HepG2 (cell line): ENCODE measurements around the gene CORT. TPM values are rescaled to one million over a fixed set of nuclear protein-coding genes. Genes with fewer than 3 reads are reported as not detected.

Experiments
- ELF1 ChIP-seq: sonication (generic); formaldehyde crosslinking; IDR thresholded peaks from 2 replicates; pipeline ENCODE4 v1.4.0; 2020; ENCODE audit warnings: missing genetic modification reagents
- HNF4A ChIP-seq: sonication (generic); formaldehyde crosslinking; IDR thresholded peaks from 2 replicates; pipeline ENCODE4 v1.4.0; 2020; ENCODE audit warnings: missing genetic modification reagents
- JUNB ChIP-seq: sonication (generic); formaldehyde crosslinking; IDR thresholded peaks from 2 replicates; pipeline ENCODE4 v1.8.0; 2022; ENCODE audit warnings: missing genetic modification reagents, mild to moderate bottlenecking, borderline replicate concordance
- MXD4 ChIP-seq: IDR thresholded peaks from 2 replicates; pipeline ENCODE4 v1.6.1; 2016; ENCODE audit warnings: mild to moderate bottlenecking, missing biosample characterization, missing genetic modification reagents
- REL ChIP-seq: sonication (generic); formaldehyde crosslinking; conservative IDR thresholded peaks from 2 replicates; pipeline ENCODE4 v1.8.0; 2022; ENCODE audit warnings: mild to moderate bottlenecking, missing genetic modification reagents, moderate library complexity
- RELA ChIP-seq: sonication (generic); formaldehyde crosslinking; IDR thresholded peaks from 2 replicates; pipeline ENCODE4 v1.4.0; 2020; ENCODE audit warnings: missing genetic modification reagents
- polyA plus RNA-seq, 8 experiments: library from polyadenylated mRNA; depleted of rRNA in 3 of 8; stranded (reverse) in 7 of 8; unstranded in 1 of 8; fragments of >200 nt; fragmentation: Illumina TruSeq in 4 of 8; extraction: Trizol in 4 of 8; gene quantifications; 2 replicates each; pipeline versions ENCODE4 v1.2.1 to v1.2.3, GENCODE V29; 2011 to 2016; ENCODE audit warnings: low read depth in 4 of 8, missing spikeins in 1 of 8, mixed read lengths in 1 of 8; ENCODE audit not compliant: insufficient read depth in 1 of 8
- total RNA-seq, 5 experiments: library from RNA; depleted of rRNA; stranded (reverse); fragments of >200 nt; fragmentation: Illumina TruSeq; extraction: Trizol; gene quantifications; 2 replicates each; pipeline ENCODE4 v1.2.3, GENCODE V29; 2016; ENCODE audit warnings: low read depth in 1 of 5
- TF ChIP-seq, protein P1 (sequence below): IDR thresholded peaks from 2 replicates; pipeline ENCODE4 v1.6.1; 2016; ENCODE audit warnings: low read depth, control low read depth
- TF ChIP-seq, protein P2 (sequence below): sonication (generic); formaldehyde crosslinking; IDR thresholded peaks from 2 replicates; pipeline ENCODE4 v1.5.0; 2020; ENCODE audit warnings: mild to moderate bottlenecking, missing genetic modification reagents, moderate library complexity
- TF ChIP-seq, protein P3 (sequence below): sonication (generic); formaldehyde crosslinking; IDR thresholded peaks from 2 replicates; pipeline ENCODE4 v1.5.1; 2020; ENCODE audit warnings: mild to moderate bottlenecking, missing genetic modification reagents, moderate library complexity
- TF ChIP-seq, protein P4 (sequence below): sonication (generic); formaldehyde crosslinking; IDR thresholded peaks from 2 replicates; pipeline ENCODE4 v1.5.0; 2020; ENCODE audit warnings: missing genetic modification reagents
- TF ChIP-seq, protein P5 (sequence below): sonication (generic); formaldehyde crosslinking; IDR thresholded peaks from 2 replicates; pipeline ENCODE4 v1.4.0; 2020; ENCODE audit warnings: missing genetic modification reagents, borderline replicate concordance
- TF ChIP-seq, protein P6 (sequence below): fragments of 450-650 bp; IDR thresholded peaks from 2 replicates; pipeline ENCODE4 v1.6.1; 2017

The CORT gene
- total and polyA plus RNA-seq, 2 of the 13 experiments (the other 11 are each of a cell fraction or from before 2014, with no cell fraction given), result 0.11 to 0.62 TPM

DNA sequence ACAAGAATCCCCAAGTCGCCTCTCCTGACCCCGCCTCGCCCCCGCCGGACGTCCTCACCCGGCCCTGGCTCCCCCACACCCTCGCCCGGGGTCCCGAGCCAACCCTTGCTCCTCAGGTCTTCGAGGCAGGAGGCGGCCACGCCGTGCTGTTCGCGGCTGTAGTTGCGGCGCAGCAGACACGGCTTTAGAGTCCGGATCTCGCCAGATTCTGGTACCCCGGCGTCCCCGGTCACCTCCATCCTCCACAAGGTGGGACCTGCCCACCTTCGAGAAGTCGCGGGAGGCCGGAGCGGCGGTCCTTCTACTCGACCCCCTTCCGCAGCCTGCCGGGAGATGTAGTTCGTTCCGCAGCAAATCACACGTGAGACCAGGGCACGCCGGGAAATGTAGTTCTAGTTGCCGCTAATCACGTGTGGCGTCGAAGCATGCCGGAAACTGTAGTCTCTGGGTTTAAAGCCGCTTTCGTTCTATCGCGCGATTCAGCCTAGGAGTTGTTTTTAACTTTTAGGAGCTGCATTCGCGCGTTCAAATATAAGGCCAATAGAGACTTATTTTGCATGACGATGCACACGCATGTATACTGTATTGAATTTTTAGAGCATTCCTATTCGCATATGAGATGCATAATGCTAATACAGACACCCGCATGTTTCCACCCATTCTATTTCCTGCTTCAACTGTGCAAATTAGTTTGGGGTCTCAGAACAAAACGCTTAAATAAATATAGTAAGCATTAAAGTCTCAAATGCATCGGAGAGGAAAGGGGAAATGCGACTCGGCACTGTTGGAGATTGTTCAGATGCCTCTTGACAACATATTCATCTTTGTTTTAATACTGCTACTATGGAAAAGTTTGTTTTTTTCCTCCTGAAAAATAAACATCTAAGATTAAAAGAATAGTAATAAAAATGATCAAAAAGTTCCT is 22.7 kb downstream of the CORT start, which contains the start of gene DFFA (continued):
- TF ChIP-seq, protein P1, sequence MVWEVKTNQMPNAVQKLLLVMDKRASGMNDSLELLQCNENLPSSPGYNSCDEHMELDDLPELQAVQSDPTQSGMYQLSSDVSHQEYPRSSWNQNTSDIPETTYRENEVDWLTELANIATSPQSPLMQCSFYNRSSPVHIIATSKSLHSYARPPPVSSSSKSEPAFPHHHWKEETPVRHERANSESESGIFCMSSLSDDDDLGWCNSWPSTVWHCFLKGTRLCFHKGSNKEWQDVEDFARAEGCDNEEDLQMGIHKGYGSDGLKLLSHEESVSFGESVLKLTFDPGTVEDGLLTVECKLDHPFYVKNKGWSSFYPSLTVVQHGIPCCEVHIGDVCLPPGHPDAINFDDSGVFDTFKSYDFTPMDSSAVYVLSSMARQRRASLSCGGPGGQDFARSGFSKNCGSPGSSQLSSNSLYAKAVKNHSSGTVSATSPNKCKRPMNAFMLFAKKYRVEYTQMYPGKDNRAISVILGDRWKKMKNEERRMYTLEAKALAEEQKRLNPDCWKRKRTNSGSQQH (CRISPR knock-in tag), result 0 out of 2 replicates have a peak, but pooled peaks have one; percentile 37
- TF ChIP-seq RELA (CRISPR knock-in tag) (peak; percentile 59; the same call in 1 of the 2 replicates), REL (CRISPR knock-in tag) (no peak), JUNB (CRISPR knock-in tag) (no peak), MXD4 (CRISPR knock-in tag) (peak; percentile 95), ELF1 (CRISPR knock-in tag) (peak; percentile 97), HNF4A (CRISPR knock-in tag) (no peak)
- TF ChIP-seq, protein P2, sequence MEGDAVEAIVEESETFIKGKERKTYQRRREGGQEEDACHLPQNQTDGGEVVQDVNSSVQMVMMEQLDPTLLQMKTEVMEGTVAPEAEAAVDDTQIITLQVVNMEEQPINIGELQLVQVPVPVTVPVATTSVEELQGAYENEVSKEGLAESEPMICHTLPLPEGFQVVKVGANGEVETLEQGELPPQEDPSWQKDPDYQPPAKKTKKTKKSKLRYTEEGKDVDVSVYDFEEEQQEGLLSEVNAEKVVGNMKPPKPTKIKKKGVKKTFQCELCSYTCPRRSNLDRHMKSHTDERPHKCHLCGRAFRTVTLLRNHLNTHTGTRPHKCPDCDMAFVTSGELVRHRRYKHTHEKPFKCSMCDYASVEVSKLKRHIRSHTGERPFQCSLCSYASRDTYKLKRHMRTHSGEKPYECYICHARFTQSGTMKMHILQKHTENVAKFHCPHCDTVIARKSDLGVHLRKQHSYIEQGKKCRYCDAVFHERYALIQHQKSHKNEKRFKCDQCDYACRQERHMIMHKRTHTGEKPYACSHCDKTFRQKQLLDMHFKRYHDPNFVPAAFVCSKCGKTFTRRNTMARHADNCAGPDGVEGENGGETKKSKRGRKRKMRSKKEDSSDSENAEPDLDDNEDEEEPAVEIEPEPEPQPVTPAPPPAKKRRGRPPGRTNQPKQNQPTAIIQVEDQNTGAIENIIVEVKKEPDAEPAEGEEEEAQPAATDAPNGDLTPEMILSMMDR (CRISPR knock-in tag), result peak; percentile 40; the same call in 1 of the 2 replicates
- TF ChIP-seq, protein P3, sequence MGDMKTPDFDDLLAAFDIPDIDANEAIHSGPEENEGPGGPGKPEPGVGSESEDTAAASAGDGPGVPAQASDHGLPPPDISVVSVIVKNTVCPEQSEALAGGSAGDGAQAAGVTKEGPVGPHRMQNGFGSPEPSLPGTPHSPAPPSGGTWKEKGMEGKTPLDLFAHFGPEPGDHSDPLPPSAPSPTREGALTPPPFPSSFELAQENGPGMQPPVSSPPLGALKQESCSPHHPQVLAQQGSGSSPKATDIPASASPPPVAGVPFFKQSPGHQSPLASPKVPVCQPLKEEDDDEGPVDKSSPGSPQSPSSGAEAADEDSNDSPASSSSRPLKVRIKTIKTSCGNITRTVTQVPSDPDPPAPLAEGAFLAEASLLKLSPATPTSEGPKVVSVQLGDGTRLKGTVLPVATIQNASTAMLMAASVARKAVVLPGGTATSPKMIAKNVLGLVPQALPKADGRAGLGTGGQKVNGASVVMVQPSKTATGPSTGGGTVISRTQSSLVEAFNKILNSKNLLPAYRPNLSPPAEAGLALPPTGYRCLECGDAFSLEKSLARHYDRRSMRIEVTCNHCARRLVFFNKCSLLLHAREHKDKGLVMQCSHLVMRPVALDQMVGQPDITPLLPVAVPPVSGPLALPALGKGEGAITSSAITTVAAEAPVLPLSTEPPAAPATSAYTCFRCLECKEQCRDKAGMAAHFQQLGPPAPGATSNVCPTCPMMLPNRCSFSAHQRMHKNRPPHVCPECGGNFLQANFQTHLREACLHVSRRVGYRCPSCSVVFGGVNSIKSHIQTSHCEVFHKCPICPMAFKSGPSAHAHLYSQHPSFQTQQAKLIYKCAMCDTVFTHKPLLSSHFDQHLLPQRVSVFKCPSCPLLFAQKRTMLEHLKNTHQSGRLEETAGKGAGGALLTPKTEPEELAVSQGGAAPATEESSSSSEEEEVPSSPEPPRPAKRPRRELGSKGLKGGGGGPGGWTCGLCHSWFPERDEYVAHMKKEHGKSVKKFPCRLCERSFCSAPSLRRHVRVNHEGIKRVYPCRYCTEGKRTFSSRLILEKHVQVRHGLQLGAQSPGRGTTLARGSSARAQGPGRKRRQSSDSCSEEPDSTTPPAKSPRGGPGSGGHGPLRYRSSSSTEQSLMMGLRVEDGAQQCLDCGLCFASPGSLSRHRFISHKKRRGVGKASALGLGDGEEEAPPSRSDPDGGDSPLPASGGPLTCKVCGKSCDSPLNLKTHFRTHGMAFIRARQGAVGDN (CRISPR knock-in tag), result peak; percentile 97
- TF ChIP-seq, protein P4, sequence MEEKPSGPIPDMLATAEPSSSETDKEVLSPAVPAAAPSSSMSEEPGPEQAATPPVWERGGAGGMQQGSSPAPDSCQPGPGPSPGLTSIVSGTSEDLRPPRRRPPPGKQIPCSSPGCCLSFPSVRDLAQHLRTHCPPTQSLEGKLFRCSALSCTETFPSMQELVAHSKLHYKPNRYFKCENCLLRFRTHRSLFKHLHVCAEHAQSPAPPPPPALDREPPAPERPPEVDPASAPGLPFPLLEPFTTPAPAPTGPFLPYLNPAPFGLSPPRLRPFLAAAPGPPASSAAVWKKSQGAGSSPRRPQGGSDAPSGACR, result peak; percentile 82; the same call in 1 of the 2 replicates
- TF ChIP-seq, protein P5, sequence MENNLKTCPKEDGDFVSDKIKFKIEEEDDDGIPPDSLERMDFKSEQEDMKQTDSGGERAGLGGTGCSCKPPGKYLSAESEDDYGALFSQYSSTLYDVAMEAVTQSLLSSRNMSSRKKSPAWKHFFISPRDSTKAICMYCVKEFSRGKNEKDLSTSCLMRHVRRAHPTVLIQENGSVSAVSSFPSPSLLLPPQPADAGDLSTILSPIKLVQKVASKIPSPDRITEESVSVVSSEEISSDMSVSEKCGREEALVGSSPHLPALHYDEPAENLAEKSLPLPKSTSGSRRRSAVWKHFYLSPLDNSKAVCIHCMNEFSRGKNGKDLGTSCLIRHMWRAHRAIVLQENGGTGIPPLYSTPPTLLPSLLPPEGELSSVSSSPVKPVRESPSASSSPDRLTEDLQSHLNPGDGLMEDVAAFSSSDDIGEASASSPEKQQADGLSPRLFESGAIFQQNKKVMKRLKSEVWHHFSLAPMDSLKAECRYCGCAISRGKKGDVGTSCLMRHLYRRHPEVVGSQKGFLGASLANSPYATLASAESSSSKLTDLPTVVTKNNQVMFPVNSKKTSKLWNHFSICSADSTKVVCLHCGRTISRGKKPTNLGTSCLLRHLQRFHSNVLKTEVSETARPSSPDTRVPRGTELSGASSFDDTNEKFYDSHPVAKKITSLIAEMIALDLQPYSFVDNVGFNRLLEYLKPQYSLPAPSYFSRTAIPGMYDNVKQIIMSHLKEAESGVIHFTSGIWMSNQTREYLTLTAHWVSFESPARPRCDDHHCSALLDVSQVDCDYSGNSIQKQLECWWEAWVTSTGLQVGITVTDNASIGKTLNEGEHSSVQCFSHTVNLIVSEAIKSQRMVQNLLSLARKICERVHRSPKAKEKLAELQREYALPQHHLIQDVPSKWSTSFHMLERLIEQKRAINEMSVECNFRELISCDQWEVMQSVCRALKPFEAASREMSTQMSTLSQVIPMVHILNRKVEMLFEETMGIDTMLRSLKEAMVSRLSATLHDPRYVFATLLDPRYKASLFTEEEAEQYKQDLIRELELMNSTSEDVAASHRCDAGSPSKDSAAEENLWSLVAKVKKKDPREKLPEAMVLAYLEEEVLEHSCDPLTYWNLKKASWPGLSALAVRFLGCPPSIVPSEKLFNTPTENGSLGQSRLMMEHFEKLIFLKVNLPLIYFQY (CRISPR knock-in tag), result no peak
- TF ChIP-seq, protein P6, sequence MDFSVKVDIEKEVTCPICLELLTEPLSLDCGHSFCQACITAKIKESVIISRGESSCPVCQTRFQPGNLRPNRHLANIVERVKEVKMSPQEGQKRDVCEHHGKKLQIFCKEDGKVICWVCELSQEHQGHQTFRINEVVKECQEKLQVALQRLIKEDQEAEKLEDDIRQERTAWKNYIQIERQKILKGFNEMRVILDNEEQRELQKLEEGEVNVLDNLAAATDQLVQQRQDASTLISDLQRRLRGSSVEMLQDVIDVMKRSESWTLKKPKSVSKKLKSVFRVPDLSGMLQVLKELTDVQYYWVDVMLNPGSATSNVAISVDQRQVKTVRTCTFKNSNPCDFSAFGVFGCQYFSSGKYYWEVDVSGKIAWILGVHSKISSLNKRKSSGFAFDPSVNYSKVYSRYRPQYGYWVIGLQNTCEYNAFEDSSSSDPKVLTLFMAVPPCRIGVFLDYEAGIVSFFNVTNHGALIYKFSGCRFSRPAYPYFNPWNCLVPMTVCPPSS, result no peak
